NCI-H2227 (cell line): ENCODE results near the gene ADAM19.
A peak's percentile ranks its signal among the peaks of the same experiment; 100 is the strongest.

Experiments
- DNase-seq: peaks from one replicate; lab custom pipeline; 2025; ENCODE audit not compliant: unreplicated experiment; lab: John Stamatoyannopoulos, UW

The ADAM19 gene

DNA sequence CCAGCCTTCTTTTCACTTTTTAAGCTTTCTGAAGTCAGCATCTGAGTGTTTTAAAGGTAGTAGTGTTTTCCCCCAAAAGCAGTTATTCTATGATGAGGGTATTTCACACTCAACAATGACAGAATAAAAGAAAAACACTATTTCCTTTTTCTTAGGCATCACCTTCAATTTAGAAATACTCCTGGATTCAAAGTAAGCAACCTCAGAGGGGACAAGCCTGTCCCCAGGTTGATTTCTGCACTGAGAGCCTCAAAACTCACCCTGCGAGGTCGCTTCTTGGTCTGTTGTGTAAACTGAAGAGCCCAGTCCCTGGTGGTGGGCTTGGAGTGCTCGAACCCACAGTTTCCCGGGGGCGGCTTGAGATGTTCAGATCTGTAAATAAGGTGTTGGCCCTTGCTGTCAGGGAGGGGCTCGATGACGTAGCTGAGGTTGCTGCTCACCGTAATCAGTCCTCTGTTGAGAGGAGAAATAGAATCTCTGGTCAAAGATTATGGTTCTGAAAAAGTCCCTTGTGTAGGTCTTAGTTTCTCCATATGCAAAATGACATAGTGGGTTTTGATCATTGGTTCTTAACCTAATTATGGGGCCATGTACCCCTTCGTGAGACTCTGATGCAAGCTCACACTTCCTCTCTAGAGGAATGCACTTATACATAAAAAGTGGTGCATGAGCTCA lies 55.9 kb downstream of the ADAM19 start:
- DNase-seq, result no peak

DNA sequence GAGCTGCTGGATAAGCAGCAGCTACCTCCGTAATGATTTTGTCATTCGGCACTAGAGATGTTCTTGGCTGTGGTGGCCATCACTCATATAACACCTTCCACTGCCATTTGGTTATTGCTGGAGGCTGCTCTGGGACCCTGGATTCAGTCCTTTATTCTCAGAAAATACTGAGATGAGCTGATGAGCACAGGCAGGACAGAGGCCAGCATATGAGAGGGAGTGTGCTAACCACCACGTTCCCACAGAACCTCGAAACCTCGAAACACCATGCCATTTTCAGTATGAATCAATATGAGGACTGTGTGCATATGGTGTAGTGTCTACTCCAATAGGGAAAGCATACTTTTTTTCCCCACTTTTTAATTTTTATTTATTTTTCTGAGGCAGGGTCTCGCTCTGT lies 56.6 kb downstream of the ADAM19 start:
- DNase-seq, result no peak

DNA sequence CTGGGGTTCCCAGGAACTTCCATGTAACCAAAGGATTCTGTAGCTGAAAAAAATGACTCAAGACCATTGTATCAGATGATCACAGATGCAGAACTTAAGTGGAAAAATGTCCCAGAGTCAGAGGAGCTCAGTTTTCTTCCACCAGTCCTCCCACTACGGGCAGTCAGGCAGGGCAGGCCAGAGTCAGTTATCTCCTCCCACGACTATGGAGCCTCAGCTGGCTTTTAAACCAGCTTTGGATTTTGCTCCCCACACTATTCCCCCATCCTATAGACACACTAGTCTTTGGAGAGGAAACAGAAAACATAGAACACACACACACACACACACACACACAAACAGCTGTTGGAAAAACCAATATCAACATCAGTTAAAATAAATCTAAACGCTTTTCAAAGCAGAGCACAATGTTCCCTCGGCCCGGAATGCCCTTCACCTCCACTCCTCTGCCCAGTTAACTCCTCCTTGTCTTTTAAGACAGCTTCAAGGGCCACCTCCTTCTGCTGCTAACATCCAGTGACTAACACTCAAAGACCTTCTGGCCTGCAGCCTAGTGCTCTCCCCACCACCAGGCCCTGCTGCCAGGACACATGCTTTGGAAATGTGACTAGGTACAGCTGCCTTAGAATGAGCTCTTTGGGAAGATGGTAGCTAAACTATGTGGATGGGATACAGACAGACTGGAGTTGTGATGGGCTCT lies 58.8 kb downstream of the ADAM19 start:
- DNase-seq, result no peak

DNA sequence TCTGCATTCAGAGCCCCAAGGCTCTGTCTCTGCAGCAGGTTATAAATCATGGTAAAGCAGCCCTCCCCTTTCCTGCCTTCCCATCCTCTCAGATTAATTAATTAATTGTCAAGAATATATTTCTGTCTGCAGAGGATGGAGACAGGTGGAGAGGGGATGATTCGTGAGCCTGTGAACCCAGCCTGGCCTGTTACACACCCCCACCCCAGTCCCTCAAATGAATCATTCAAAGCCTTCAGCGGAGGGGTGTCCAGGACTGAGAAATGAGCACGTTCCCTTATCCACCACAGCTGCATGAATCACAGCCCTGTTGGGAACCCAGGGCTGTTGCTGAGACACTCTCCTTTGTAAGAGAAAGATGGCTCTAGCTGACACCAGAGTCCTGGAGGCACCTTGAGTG lies 59.6 kb downstream of the ADAM19 start:
- DNase-seq, result no peak

DNA sequence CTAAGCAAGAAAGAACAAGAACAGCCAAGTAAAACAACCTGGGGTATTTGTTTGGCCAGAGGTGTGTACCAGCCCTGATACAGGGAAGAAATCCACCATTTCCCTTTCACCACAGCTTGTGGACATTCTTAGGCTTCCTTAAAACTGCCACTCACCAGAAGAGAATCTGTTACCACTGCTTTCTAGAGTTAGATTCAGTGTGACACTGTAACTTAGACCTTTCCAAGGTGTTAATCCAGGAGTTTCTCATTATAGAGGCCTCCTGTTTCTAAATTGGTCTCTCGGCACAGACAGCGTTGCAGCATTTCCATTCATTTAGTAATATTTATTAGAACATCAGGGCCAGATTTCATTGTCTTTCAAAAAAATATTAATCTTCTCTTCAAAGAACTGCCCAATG lies 60.6 kb downstream of the ADAM19 start:
- no peak for DNase-seq

DNA sequence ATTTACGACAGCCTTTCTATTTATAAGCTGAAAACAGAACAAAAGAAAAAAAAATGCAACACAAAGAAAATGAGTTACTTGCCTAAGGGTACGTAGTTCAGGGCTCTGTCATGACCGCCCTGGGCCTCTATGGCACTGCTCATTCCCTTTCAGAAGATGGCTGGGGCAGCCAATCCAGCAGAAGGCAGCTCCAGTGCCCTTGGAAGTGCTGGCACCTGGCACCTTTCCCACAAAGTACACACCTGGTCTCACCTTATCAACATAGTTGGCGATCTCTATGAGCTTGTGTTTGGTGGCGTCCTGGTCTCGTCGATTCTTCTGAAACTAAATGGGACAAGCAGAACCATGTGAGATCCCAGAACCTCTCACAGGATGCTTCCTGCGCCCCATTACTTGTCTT lies 62.4 kb downstream of the ADAM19 start:
- no peak for DNase-seq

DNA sequence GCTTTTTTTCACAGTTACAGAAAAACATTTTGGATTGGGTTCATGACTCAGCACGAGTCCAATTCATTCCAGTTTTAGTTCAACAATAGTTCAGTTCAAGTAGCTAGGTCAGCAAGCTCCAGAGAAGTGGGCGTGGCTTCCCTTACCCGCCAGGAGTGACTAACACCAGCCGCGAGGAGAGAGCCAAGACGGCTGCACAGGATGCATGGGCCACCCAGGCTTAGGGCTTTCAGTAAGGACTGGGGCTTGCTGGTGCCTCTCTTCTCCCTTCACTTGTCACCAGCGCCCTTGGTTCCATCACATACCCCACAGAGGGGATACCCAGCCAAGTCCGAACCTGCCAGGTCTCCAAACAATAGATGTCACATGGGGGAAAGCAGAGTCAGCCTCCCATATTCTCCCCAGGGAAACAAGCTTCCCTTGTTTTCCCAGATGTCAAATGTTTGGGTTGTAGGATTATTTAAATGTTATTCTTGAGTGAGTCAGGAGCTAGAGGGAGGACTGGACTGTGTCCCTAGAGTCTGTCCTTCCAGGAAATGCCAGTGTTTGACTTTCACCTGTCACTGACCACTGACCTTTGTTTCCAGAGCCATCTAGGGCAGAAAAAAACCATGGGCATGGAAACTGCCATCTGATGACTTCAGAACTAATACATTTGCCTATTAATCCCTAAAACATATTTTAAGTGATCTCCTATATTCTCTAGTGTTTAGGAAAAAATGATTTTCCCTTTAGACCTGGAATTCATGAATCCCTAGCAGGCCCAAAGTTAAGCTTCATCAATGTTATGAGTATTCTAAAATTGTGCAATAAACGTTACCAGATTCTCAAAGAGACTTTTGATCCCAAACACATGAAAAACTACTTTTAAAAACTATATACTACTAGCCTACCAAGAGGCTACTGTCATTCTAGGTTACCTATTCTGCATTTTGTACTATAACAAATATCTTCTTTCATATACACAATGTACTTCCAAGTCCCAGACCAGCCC lies 63.6 kb downstream of the ADAM19 start:
- peak; percentile 51 for DNase-seq

DNA sequence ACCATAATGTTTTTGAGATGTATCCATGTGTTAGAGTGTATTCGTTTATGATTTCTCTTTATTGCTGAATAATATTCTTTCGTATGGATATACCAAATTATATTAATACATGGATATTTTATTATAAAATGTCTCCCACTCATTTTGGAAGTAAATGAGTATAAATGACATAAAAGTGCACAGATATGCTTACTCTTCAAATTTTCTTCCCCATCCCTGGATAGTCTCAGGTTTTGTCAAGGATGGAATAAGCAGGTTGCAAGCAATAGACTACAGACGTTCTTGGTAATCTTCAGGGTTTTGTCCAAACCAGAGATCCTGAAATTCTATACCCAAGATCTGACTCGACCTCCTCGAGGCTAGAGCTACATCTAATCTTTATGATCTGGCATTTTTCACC lies 64.9 kb downstream of the ADAM19 start:
- no peak for DNase-seq

DNA sequence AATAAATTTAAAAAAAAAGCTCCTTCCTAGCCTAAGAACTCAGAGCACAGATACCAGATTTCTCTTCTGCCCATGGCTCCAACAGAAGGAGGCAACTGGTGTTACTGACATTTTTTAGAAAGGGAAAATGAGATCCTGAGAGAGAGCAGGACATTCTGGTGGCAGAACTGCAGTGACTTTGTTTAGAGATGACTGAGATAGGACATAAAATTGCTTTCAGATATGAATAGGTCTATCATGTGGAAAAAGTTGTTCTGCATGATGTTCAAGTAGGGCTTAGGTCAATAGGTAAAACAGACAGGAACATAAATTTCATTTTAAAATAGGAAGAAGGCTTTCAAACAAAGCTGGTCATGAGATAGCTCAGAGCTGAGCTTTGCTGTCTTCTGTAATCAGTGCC lies 66.0 kb downstream of the ADAM19 start:
- DNase-seq, result no peak

DNA sequence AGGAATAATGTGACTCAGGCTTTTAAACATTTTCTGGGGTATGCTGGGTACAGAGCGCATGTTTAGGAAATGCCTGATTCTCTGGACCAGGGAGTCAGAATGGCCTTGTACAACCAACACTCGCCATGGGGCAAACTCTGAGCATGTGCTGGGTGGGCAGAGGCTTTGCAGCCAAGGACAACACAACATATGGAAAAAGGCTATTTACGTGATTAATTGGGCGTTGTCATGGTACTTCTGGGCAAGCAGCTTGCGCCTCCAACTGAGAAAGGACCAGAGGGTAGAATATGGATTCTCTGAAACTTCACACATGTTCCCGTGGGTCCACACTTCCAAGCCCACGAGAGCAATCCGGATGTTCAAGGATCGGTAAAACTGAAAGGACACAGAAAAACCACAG lies 66.5 kb downstream of the ADAM19 start:
- no peak for DNase-seq

DNA sequence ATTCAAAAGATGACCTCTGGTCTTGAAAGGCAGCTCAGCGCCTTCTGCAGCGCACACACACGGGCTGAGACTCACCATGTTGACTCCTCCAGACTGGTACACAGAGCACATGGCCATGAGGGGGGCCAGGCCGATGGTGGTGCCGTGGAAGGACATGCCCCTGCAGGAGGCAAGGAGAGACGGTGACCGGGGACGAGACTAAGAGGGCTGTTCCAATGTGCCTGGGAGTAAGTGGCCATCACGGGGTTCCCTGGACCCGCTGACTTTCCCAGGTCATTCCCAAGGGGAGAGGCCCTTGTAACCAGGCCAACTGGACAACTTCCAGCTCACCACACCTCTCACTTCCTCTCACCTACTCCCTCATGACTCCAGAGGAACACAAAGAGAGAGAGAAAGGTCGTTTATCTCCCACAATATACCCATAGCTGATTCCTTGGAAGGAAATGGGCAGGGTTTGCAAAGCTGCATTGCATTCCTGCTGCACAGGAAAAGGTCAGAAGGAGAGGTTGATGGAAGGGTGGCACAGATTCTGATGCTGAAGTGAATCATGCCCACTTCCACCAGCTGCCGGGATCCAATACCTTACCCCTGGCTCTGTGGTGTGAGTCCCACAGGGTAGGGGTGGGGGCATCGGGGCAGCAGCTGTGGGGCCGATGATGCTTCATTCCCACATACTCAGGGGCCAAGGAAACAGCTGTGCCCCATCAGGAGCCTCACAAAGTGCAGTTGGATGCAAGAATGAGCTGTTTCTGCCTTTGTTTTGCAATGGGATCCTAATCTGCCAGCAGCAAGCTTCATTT lies 68.4 kb downstream of the ADAM19 start:
- no peak for DNase-seq

DNA sequence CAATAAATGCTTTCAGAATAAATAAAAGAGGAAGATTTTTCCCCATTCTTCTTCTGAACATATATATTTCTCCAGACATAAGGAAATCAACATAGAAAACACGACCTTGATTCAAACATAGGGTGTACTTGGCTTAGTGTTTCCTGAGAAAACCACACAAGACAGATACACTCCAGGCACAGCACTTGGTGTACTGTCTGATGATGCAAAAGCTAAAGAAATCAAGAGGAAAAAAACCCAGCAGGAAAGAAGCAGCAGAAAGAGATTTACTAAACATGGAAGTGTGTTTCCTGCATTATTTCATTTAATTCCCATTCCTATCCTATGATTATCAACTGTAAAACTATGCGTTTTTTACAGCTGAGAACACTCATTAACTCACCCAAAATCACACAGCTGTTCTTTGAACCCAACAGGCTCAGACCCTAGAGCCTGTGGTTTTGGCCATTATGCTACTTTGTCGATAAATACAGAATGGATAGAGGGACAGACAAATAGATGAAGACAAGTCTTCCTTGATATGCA lies 69.4 kb downstream of the ADAM19 start:
- DNase-seq, result no peak

DNA sequence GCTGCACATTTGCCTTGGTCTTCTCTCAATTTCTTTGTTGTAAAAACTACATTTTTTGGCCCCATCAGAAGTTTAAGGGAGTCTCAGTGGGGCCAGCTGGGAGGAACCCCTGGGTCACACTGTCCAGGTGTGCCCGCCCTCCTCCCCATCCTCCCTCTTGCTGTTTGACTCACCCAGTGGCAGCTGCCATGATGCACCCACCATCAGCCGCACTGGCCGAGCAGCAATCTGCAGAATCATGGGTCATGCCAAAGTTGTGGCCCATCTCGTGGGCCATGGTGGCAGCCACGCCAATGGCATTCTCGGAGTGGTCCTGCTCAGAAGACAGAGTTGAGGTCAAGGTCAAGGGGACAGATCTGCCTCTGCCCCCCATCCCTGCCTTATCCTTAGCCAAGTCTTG lies 70.1 kb downstream of the ADAM19 start:
- no peak for DNase-seq

DNA sequence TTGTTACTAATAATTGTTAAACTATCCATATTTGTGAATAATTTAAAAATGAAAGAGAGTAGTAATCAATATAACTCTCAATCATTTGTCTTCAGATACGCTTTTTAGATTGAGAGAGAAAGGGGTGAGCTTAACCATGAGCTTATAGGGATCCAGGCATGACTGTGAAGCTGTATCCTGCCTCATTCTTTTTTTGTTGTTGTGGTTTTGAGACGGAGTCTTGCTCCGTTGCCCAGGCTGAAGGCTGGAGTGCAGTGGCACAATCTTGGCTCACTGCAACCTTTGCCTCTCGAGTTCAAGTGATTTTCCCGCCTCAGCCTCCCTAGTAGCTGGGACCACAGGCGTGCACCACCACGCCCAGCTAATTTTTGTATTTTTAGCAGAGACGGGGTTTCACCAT lies 71.5 kb downstream of the ADAM19 start:
- DNase-seq, result no peak

DNA sequence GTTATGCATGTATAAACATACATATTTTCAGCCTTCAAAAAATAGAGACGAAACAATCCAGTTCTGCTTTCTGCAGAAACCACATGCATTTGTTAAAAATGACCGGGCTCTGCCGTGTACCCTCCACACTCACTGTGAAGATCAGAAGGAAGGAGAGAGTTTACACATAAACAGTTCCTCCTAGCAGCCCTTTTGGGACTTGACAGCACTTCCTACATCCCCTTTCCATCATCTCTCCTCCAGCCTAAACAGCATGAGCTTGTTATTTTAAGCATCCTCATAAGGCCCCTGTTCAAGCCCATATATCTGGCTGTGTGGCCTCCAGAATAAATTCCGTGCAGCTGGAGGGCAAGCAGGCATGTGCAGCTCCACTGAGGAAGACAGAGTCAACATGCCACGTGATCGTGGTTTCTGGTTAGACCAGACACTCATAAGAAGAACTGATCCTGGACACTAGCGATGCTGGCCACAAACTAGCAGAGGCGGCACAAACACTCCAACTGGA lies 73.4 kb downstream of the ADAM19 start:
- no peak for DNase-seq

DNA sequence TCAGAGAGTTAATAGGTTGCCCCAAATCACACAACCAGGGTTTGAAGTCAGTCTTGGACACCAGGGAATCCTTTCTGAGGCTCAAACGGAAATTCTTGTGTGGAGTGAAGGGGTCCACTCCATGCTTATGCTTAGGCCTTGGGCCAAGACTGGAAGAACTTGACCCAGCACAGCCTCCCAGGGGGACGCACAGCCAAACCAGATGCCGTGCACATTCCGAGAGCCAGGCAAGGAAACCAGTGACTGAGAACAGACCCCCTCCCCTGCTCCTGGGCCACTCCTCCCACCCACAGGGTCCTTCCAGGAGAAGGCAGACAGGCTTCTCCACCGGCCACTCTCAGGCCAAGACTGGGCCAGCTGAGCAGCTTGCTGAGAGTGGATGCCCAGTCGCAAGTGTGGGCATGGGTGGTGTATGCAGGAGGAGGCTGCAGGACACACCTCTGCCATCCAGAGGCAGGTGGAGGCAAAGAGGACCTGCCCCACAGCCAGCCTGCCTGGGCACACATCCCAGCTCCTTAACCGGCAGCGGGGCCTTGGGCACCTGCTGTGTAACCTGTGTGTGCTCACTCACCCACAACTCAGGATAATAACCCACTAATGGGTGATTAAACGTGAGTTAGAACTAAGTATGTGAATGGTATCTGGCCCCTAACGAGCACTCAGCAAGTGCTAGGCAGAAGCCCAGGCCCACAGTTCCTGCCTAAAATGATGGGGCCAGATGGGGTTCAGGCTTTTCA lies 77.5 kb downstream of the ADAM19 start:
- no peak for DNase-seq

DNA sequence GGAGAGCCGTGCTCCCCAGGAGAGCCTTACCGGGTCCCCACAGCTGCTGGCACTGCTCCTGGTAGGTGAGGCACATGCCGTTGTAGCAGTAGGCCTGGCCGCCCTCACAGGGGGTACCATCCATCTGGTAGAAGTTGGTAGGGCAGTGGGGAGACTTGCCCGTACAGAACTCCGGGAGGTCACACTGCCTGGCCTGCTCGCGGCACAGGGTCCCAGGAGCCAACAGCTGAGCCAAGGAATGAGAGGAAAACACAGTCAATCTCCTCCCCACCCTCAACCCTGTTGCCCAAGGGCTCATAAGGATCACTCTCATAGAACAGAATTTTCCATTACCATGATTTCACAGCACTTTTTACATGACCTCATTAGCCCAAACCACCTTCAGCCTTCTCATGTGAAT lies 78.7 kb downstream of the ADAM19 start:
- DNase-seq, result no peak

DNA sequence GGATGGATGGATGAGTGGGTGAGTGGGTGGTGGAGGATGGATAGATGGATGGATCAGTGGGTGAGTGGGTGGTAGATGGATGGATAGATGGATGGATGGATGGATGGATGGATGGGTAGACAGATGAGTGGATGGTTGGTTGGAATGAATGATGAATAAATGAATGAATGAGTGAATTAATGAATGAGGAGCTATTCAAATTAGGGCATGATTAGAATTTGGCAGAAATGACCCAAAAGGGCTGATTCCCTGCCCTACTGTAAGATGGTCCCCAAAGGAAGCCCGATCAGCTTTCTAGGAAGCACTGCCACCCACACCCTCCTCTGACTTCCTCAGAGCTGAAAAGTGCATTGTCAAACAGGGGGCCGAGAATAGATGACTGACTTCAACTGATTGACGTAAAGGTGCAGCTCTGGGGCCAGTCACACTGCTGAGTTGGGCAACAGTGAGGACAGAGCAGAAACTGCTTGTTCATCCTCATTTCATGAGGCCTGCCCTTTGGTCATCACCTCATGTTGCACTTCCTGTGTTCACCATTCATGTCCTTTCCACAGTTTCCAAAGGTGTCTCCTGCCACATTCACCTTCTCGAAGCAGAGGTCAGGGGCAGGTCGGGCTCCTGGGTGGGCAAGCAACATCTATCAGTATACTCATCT lies 81.3 kb downstream of the ADAM19 start:
- DNase-seq, result no peak

DNA sequence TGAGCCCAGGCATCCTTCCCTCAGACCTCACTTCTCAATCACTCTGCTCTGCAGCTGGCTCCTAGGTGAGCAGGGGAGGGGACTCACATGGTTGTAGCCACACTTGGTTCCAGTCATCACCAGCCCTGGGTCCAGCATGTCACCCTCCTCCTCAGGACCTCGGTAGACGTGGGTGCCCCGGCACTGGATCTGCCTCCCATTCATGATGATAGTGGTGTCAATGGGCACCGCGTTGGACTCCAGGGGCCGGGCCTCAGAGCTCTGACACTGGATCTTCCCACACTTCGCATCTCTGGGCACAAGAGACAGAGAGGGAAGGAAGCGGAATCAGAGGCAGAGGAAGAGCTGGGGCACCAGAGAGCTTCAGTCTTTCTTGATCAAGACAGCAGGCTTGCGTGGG lies 82.7 kb downstream of the ADAM19 start:
- DNase-seq, result no peak
